ENCODE measurements around the gene LRRN4.

- TF ChIP-seq CTCF (conservative IDR thresholded peaks at IDR 0.05; ENCODE audit: low read length) (no peak), EZH2phosphoT487 (IDR thresholded peaks at IDR 0.05; ENCODE audit: borderline replicate concordance) (no peak)
These were observed 41.7 kb downstream of the LRRN4 start for GRCh38 chr20:6012179-6012578.
